GM12864 (cell line): ENCODE results near the gene PRM3.
"Not testable (repeated sequence)": the region's sequence is repeated elsewhere in the genome, so short reads cannot be mapped to it uniquely, and the experiment has no call there.

Source experiments
- DNase-seq: peaks from one replicate; pipeline ENCODE4 v3.0.0-alpha.2; 2011; ENCODE audit warnings: low read depth
- H3K4me3 ChIP-seq: 2 replicates; pipeline ENCODE4 v1.5.1; 2011; ENCODE audit warnings: mild to moderate bottlenecking, low read depth, low read length, control low read depth
- CTCF ChIP-seq: IDR thresholded peaks from 2 replicates; pipeline ENCODE4 v1.5.1; 2011; ENCODE audit warnings: low read depth, mild to moderate bottlenecking, moderate library complexity, low read length, control low read depth, inconsistent platforms; ENCODE audit errors: missing control alignments

The PRM3 gene

GRCh38 chr16:11291091-11291703, 17.8 kb upstream of the PRM3 start:
- no peak for TF ChIP-seq CTCF
- H3K4me3 ChIP-seq: no peak overlapping the region
- DNase-seq: no peak

- H3K4me3 ChIP-seq: no peak overlapping the region
- DNase-seq: no peak
- no peak for TF ChIP-seq CTCF
Measured at GRCh38 chr16:11290102-11290893, 16.9 kb upstream of the PRM3 start.

- DNase-seq, H3K4me3 ChIP-seq: not testable (repeated sequence)
Measured at GRCh38 chr16:11289696-11290095, 16.3 kb upstream of the PRM3 start.

- no peak for TF ChIP-seq CTCF
- DNase-seq: no peak
- H3K4me3 ChIP-seq: no peak overlapping the region
Measured at GRCh38 chr16:11289202-11289601, 15.8 kb upstream of the PRM3 start.

GRCh38 chr16:11285842-11286241, 12.4 kb upstream of the PRM3 start:
- TF ChIP-seq CTCF: no peak
- no peak overlapping the region for H3K4me3 ChIP-seq
- no peak for DNase-seq

- TF ChIP-seq CTCF: no peak
- no peak overlapping the region for H3K4me3 ChIP-seq
- DNase-seq: no peak
Measured at GRCh38 chr16:11283820-11284248, 10.4 kb upstream of the PRM3 start.

GRCh38 chr16:11280616-11281522, 7.4 kb upstream of the PRM3 start, which contains the start of gene PRM1:
TSS of gene PRM1 (minus strand) at chr16:11281330. CDS start at chr16:11281238, 92 bp downstream.
- DNase-seq: no peak
- TF ChIP-seq CTCF: no peak
- no peak within 1 kb of the TSS for H3K4me3 ChIP-seq
